ACHN (cell line): ENCODE measurements around the gene IL20RB.
"Not testable (repeated sequence)": the region's sequence is repeated elsewhere in the genome, so short reads cannot be mapped to it uniquely, and the experiment has no call there.

ENCODE experiments used
- DNase-seq: peaks from one replicate; pipeline ENCODE4 v3.0.0-alpha.2; 2015
- in situ Hi-C: cut with HindIII; loops from 2 replicates; pipeline ENCODE4 v1.10.0; 2017; ENCODE audit warnings: low sequenced_read_pairs, low pct_ligation_motif_present, low pct_unique_long_range_greater_than_20kb

Gene IL20RB

DNA sequence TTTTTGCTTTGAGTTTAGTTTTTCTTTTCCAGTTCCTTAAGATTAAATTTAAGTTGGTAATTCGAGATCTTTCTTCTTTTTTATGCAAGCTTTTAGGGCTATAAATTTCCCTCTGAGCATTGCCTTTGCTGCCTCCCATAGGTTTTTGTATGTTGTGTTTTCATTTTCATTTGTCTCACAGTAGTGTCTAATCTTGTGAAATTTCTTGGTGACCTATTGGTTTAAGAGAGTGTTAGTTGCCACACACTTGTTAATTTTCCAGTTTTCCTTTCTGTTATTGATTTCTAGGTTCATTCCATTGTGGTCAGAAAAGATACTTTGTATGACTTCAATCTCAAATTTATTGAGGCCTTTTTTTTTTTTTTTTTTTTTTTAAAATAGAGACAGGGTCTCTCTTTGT lies 18.3 kb upstream of the IL20RB start:
- DNase-seq, result no peak
- in situ Hi-C loops, result no loop called here

DNA sequence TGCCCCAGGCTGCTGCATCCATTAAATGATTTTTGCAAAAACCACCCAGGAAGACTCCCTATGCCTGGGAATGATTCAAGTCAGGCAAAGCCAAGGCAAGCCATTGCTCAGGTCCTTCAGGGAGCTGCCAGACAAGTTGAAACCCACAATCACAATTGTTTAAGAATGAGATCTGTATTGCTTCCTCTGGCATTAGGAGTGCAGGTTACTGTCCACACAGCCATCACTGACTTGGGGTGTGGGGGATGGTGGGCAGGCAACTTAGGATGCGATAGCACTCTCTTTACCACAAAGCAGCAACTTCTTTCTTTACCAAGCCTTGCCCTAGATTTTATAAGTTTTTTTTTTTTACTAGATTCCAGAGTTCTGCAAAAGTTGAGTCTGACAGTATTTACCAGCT lies 15.0 kb upstream of the IL20RB start:
- in situ Hi-C loops, result no loop called here

DNA sequence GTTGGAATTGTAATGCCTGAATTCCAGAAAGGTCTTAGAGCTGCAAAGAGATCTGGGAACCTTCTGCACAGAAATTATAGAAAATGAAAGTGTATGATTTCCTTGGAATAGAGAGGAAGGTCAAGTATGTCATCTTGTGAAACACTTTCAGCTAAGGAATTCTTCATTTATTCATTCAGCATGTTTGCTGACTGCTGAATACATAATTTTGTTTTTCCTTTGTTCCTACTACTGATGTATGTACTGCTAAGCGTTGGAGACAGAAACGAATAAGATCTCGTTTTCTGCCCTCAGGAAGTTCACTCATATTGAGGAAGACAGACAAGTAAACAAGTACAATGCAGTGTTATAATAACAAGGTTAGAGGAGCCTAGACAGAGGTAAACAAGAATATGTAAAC lies 14.3 kb upstream of the IL20RB start:
- in situ Hi-C loops, result no loop called here
- no peak for DNase-seq

More for the DNA sequence above, 15.0 kb upstream of the IL20RB start:
- no peak for DNase-seq

DNA sequence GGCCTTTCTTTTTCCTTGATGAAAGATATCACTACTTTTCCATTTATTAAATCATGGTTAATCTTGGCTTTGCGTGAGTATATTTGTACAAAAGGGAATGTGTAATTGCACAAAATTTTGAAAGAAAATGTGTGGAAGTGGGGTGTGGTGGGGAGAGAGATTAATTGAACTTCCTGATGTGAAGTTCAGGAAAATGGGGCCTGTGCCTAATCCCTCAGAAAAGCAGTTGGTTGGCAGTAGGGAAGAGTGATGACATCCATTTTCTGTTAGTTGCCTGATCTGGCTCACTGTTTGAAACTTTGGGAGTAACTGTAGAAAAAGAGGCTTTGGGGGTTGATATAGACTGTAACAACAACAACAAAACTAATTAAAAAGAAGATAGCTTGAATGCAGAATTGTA lies 10.8 kb upstream of the IL20RB start:
- in situ Hi-C loops, result no loop called here
- no peak for DNase-seq

DNA sequence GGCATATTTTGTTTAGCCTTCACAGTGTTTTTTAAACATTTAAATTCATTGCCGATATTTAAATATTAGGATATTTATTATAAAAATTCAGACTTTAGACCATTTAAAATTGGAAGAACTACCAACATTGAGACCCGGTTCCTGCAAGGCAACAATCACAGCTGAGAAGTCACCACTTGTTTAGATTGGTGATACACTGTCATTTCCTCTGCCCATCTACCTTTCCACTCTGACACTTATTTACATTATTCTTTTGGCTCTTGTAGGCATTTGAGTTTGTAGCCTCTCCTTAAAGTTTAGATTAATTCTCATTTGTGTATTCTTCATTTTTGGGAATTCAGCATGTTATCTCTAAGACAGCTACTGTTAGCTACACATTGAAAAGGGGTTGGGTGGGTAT lies 10.3 kb upstream of the IL20RB start:
- in situ Hi-C loops, result no loop called here
- DNase-seq, result no peak

DNA sequence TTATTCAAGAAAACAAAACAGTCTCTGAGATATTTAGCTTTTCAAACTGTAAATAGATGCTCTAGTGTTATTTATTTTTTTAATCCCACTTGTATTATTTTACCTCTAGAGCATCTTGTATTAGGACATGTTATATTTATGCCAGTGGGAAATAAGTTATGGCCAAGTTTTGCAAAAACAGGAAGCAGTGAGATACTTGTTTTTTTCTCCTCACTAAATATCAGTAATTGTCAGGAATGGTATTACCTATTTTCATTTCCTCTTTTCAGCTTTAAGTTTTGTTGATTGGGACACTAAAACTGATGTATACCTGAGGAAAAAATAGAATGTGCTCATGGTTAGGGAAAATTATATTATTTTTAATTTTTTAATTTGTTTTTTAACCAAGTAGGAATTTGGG lies 8.6 kb upstream of the IL20RB start:
- in situ Hi-C loops, result no loop called here
- DNase-seq, result no peak

DNA sequence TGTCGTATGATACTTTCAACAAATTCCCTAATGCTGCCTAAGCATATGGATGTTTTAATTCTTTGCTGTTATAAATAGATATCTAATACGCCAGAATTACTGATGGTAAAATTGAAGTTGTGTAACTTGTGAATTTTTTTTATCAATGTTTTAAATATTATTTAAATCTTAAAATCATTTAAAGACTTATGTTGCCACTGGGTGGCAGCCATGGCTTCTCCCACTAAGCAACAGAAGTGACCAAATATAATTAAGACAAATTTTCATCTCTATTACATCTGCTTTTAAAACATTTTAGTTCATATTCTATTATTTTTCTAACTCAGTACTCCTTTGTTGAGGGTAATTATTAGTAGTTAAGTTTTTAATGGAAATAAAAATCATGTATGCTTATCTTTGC lies 8.1 kb upstream of the IL20RB start:
- no peak for DNase-seq
- in situ Hi-C loops, result no loop called here

DNA sequence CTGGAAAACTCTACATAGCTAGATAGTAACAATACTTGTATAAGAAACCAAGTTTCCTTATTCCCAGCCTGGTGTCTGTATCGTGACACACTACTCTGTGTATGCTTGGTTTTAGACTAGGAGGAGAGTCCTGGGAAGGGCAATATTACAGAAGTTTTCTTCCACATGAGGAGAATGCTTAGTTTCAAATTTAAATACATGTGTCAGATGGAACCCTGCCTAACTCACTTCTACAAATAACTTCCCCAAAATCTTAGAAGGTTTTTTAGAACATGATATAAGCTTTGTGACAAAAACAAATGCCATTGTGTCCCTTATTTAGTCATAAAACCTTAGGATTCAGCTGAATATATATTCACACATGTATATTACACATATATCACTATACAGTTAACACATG lies 7.2 kb upstream of the IL20RB start:
- in situ Hi-C loops, result no loop called here
- DNase-seq, result no peak

DNA sequence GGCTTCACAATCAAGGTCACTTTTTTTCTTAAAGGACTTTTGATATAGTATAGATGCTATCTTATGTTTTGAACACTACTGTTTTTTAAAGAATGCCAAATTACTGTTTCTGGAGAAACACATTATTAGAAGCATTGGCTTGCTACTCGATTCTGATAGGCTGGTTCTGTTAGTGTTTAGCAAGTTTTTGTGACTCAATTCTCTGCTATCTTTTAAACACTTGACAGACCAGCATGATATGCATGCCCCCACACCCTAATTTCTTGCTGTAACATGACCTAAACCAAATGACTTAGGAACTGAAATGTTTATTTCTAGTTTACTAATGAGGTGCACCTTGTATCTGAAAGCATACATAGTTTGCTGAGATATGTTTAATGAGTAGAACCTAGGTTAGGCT lies 5.5 kb upstream of the IL20RB start:
- in situ Hi-C loops, result no loop called here
- no peak for DNase-seq

DNA sequence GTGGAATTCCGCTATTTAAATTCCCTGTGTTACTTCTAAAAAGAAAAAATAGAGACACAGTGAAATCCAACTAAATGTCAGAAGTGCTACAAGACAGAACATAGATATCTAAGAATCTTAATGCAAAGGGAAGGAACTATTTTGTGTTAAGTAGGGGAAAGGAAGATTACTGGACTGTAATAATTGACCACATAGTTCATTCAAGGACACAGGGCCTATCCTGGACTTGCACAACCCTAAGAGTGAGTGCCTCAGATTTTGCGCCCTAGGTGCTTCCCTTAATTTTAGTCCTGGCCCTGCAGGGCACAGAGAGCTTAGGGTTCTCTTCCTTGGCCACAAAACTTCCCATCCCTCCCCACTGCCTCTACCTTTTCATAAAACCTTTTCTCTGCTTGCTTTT lies 3.5 kb upstream of the IL20RB start:
- in situ Hi-C loops, result no loop called here
- no peak for DNase-seq

DNA sequence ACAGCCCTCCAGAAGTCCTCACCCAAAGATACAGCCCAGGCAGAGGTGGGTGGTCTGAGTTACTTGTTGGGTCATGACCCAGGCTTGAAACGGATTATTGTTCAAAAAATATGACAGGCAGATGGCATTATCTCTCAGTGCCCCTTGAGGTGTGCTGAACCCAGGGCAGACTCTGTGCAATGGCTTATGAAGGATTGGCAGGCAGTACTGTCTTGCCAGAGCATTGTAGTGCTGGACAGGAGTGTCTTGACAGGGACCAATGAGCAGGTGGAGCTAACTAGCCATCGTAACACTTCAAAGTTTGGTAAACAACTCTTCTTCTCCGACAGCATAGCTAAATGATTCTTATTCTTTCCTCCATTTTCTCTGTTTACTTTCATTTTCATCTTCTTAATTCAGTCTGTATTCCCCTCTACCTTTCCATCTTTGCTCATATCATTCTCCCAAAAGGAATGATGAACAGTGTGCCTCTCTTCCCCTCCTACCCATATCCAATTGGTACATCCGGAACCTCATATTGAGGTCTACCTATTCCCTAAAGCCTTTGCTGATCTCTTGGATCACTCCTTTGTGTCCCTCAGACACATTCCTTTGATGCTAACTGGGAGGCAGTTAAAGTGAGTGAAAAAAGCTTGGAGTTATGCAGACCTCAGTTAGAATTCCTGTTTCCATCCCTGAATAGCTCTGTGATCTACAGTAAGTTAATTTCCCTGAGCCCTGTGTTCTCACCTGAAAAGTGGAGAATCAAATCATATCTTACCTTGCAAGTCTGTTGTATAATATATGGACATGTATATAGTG lies 2.6 kb upstream of the IL20RB start:
- peak; percentile 21 for DNase-seq
- in situ Hi-C loops, result no loop called here

DNA sequence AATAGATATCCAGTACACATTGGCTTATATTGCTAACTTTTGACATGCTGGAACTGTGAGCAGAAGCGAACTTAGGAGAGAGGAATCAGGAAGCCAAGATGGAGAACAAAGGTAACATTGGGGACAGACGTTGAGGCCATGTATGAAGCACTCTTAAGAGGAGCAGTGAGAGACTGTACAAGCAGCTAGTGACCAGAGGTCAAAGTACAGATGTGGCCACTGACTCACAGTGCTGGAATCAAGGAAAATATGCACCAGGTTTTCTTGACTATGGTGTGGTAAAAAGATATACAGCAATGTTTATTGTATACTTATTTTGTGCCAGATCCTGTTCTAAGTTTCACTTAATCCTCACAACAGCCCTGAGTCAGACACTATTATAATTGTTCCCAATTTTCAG lies 2.0 kb upstream of the IL20RB start:
- DNase-seq, result peak; percentile 75
- in situ Hi-C loops, result no loop called here

DNA sequence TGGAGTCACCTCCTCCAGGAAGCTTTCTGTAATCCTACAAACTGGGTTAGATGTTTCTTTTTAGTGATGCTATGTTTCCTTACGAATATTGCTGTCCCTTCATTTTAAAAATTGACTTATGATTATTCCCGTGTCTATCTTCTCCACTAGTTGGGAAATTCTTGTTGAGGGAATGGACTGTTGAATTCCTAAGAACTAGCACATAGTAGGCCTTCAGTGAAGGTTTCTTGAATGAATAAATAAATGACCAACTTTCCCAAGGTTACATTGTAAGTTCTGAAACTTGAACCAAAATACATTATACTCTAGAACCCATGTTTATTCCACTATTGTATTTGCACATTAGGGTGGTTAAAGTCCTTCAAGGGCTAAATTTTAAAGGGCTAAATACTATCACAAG lies 812 bp upstream of the IL20RB start:
- in situ Hi-C loops, result no loop called here
- no peak for DNase-seq

DNA sequence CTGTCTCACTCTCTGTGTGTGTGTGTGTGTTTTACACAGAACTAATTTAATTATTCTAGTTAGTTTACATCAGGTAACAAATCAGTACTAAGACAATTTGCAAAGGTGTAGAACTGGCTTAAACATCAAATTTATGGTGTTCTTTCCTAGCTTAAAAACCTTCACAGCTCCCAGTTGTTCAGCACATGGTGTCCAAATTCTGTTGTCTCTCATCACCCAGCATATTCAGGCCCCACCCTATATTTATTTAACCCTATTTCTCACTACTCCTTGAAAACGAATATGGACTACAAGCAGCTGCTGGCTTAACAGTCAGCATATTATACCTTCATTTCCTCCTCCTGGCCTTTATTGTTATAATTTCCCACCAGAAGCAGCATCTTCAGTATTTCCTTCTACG lies 1.2 kb downstream of the IL20RB start:
- DNase-seq, result no peak
- in situ Hi-C loops, result no loop called here

DNA sequence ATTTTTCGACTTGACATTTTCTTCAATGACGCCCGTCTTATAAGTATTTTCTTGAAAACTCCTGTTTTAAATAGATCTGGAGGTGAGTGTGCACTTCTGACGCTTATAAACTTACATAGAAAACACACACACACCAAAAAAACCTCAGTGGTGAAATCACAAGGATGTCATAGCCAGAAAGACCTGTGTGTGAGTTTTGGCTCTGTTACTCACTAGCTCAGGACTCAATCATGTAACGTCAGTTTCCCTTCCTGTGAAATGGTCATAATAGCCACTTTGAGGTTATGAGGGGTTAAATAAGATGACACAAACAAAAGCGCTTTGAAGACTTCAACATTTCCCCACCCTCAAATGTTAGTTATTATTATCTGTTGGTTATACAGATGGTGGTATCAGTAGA lies 1.8 kb downstream of the IL20RB start:
- DNase-seq, result no peak

DNA sequence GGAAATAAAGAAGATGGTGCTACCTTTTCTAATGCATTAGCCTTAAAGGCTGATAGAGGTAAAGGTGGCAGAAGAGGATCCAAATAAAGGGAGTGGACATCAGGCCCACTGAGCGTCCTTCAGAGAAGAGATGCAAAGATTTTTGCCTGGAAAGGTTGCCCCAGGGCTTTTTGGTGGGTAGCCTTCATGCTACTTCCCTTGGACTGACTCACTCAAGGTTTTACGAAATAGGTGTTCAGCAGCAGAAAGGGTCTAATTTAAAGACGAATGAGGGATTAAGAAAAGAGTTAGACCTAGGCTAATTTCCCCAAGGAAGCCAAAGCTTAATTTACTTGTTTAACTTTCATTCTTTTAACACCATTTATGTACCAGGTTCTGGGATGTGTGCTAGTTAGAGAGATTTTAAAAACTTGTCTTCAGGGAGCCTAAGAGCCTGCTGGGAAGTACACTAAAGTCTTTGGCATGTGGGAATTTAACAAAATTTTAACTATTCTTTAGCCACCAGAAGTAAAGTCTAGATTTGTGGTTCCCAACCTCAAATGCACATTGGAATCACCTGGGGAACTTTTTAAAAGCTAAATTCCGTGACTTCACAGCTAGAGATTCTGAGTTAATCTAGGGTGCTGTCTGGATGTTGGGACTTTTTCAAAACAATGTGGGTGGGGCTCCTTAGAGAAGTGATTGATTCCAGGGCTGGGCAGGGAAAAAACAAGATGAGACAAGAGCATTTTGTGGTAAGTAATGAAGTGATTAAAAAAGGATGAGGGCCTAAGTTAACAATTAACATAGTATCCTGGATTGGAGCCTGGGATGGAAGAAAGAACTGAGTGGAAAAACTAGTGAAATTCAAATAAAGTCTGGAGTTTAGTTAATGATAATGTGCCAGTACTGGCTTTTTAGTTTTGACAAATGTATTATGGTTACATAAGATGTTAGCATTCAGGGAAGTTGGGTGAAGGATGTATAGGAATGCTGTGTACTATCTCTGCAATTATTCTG lies 3.4 kb downstream of the IL20RB start:
- peak; percentile 54 for DNase-seq

More for the DNA sequence above, 1.8 kb downstream of the IL20RB start:
- in situ Hi-C loops, result no loop called here

DNA sequence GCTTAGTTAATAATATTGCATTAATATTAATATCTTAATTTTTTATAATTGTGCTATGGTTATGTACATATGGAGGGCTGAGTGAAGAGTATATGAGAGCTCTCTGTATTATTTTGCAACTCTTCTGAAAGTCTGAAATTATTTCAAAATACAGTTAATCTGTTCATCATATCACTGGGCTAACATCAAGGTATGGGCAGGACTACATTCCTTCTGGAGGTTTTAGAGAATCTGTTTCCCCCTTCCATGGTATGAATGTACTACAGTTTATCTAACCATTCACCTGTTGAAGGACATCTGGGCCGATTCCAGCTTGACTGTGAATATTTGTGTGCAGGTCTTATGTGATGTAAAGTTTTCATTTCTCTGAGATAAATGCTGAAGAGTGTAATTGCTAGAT lies 5.1 kb downstream of the IL20RB start:
- in situ Hi-C loops, result no loop called here
- DNase-seq, result no peak

More for the DNA sequence above, 3.4 kb downstream of the IL20RB start:
- in situ Hi-C loops, result no loop called here

DNA sequence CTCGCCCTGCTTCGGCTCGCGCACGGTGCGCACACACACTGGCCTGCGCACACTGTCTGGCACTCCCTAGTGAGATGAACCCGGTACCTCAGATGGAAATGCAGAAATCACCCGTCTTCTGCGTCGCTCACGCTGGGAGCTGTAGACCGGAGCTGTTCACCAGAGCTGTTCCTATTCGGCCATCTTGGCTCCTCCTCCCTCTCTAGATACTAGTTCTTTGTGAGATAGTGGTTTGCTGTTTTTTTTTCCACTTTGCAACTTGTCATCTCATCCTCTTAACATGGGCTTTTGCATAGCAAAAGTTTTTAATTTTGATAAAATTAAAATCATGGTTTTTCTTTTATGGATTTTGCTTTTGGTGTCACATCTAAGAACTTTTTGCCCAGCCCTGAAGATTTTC lies 11.8 kb downstream of the IL20RB start:
- in situ Hi-C loops, result not testable (repeated sequence)

DNA sequence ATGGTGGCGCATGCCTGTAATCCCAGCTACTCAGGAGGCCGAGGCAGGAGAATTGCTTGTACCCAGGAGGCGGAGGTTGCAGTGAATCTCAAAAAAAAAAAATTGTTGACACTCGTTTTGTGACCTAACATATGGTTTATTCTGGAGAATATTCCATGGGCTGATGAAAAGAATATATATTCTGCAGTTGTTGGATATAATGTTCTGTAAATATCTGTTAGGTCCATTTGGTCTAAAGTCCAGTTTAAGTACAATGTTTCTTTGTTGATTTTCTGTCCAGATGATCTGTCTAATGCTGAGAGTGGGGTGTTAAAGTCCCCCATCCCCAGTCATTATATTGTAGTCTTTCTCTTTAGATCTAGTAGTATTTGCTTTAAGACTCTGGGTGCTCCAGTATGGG lies 15.6 kb downstream of the IL20RB start:
- in situ Hi-C loops, result no loop called here
- no peak for DNase-seq

More for the DNA sequence above, 11.8 kb downstream of the IL20RB start:
- not testable (repeated sequence) for DNase-seq

DNA sequence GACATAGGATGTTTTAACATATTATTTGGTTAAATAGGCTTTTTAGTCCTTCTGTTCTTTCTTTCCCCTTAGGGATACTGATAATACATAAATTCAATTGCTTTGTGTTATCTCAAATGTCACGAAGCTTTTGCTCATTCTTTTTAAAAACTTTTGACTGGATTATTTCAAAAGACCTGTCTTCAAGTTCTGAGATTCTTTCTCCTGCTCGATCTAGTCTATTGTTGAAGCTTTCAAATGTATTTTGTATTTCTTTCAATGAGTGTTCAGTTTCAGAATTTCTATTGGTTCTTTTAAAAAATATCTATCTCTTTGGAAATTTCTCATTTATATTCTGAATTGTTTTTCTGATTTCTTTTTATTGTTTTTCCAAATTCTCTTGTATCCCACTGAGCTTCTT lies 16.9 kb downstream of the IL20RB start:
- in situ Hi-C loops, result no loop called here
- DNase-seq, result no peak
